Measurements from ENCODE around the gene SCRT2. TPM values are rescaled to one million over a fixed set of nuclear protein-coding genes. Genes with fewer than 3 reads are reported as not detected.
A peak's percentile ranks its signal among the peaks of the same experiment; 100 is the strongest.

The SCRT2 gene
- total RNA-seq, 2 donors from 2014 or later = not detected

GRCh38 chr20:621125-621756, 54.4 kb downstream of the SCRT2 start:
- no peak for DNase-seq
- Mint-ChIP-seq H3K9me3 (peaks cover 1 to 5% of the 10 kb centered on the region in 2 donors), H3K27ac (no peak overlapping the region)

DNA sequence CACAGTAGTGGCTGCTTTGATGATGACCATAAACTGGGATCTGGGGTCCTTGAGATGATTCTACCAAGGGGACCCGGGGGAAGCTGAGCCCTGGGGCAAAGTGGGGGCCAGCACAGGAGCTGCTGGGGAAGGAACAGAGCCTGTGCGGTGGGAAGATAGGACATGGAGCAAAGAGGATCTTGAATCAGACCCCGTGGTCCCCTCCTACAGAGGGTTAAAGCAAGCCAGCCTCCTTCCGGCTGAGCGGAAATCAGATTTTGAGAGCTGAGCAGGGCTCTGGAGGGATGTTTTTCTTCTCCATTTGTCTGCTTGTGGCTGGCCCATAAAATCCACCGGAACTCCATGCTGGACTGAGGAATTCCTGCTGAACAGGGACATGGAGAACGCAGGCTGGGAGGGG, 55.4 kb downstream of the SCRT2 start:
- DNase-seq = no peak
- Mint-ChIP-seq H3K4me3 (no peak overlapping the region), H3K9me3 (peaks cover 1 to 5% of the 10 kb centered on the region in 2 donors), H3K27me3 (ENCODE audit: low read depth) (peaks cover 70% of the 10 kb centered on the region), H3K4me1 (ENCODE audit: low read depth) (no peaks in the 10 kb centered on the region), H3K36me3 (ENCODE audit: insufficient read depth in 2 of 2) (peaks cover 0 to 2% of the 10 kb centered on the region in 2 donors), H3K27ac (no peak overlapping the region)
- ATAC-seq (replicated peaks in 1 of 2) = no peak

More at GRCh38 chr20:621125-621756, 54.4 kb downstream of the SCRT2 start:
- Mint-ChIP-seq H3K36me3 (ENCODE audit: insufficient read depth in 2 of 2) (peaks cover 0 to 2% of the 10 kb centered on the region in 2 donors), H3K4me1 (ENCODE audit: low read depth) (no peaks in the 10 kb centered on the region), H3K4me3 (no peak overlapping the region), H3K27me3 (ENCODE audit: low read depth) (peaks cover 64% of the 10 kb centered on the region)
- ATAC-seq (replicated peaks in 1 of 2) = no peak

DNA sequence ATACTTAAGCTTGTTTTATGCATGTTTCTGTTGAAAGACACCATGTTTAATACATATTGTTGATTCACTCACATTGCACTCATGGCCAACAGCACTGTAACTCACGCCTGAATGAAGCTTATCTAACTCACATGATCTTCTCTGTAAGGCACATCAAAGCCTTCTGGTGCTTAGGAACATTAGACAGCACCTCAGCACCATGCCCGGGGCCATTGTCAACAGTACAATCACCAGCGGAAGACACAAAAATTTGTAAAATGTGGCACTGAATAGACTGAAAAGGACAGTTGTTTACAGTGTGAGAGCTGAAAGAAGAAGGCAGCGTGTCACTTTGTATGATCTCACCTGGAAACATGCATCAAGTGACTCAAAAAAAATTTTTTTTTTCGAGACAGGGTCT, 56.6 kb downstream of the SCRT2 start:
- DNase-seq (no peak), ATAC-seq (replicated peaks in 1 of 2) (no peak)
- Mint-ChIP-seq H3K27me3 (ENCODE audit: low read depth) (peaks cover 72% of the 10 kb centered on the region), H3K4me1 (ENCODE audit: low read depth) (no peaks in the 10 kb centered on the region), H3K9me3 (peaks cover 1 to 5% of the 10 kb centered on the region in 2 donors), H3K36me3 (ENCODE audit: insufficient read depth in 2 of 2) (peaks cover 0 to 2% of the 10 kb centered on the region in 2 donors), H3K27ac (no peak overlapping the region), H3K4me3 (no peak overlapping the region)

DNA sequence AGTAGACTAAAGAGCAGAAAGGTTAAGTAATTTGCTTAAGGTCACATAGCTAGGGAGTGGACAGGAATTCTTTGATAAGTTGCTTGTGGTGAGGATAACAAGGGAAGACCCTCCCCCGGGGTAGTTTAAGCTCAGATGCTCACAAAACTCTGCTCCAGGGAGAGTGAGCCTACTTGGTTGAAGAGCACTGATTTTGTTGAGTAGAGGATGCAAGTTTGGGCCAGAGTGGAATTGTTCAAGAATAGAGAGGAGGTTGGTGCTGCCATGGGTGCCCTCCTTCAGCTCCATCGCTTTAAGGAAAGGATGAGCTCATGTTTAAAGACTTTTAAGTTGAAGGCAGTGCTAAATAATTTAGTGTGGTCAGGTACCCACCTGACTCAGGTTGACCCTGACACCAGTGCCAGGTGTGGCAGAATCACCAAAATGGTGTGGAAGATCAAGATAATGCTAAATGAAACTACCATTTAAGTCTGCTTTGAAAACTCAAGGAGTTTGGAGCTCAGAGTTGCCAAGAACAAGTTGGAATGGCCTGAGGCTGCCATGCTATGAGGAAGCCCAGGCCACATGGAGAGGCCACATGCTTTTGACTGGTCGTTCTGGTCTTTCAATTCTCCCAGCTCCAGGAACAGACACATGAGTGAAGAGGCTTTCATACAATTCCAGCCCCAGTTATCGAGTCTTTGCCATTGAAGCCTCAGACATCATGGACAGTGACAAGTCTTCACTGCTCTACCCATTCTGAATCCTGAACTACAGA, 57.5 kb downstream of the SCRT2 start:
- H3K27ac Mint-ChIP-seq = no peak overlapping the region
- peaks cover 81% of the 10 kb centered on the region for H3K27me3 Mint-ChIP-seq (ENCODE audit: low read depth)
- no peak for DNase-seq
- H3K9me3 Mint-ChIP-seq = peaks cover 1 to 5% of the 10 kb centered on the region in 2 donors
- no peaks in the 10 kb centered on the region for H3K4me1 Mint-ChIP-seq (ENCODE audit: low read depth)
- no peak overlapping the region for H3K4me3 Mint-ChIP-seq
- ATAC-seq (replicated peaks in 1 of 2) = no peak
- H3K36me3 Mint-ChIP-seq (ENCODE audit: insufficient read depth in 2 of 2) = peaks cover 0 to 2% of the 10 kb centered on the region in 2 donors

DNA sequence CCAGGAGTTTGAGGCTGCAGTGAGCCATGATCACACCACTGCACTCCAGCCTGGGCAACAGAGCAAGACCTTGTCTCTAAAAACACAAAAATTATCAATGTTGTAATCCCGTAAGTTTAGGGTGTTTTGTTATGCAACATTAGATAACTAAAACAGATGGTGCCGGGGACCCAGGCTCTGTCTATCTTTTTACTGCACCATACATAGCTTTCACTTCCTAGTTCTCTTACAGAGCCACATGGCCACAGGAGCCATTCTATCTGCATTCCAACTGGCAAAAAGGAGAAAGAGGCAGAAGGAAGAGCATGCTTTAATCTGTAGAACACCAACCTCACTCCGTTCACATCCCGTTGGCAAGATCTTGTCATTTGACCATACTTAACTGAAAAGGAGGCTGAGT, 60.1 kb downstream of the SCRT2 start:
- peaks cover 14% of the 10 kb centered on the region for H3K4me1 Mint-ChIP-seq (ENCODE audit: low read depth)
- peaks cover 1 to 5% of the 10 kb centered on the region in 2 donors for H3K9me3 Mint-ChIP-seq
- no peak overlapping the region for H3K27ac Mint-ChIP-seq
- peaks cover 0 to 2% of the 10 kb centered on the region in 2 donors for H3K36me3 Mint-ChIP-seq (ENCODE audit: insufficient read depth in 2 of 2)
- ATAC-seq (replicated peaks in 1 of 2) (no peak), DNase-seq (no peak)
- no peak overlapping the region for H3K4me3 Mint-ChIP-seq
- peaks cover 84% of the 10 kb centered on the region for H3K27me3 Mint-ChIP-seq (ENCODE audit: low read depth)

- ATAC-seq (replicated peaks in 1 of 2) (no peak), DNase-seq (no peak)
- peaks cover 14% of the 10 kb centered on the region for H3K4me1 Mint-ChIP-seq (ENCODE audit: low read depth)
- no peaks in the 10 kb centered on the region for H3K9me3 Mint-ChIP-seq
- H3K27ac Mint-ChIP-seq = no peak overlapping the region
- H3K4me3 Mint-ChIP-seq = peak overlapping the region in 1 of 2 donors; percentile 33
- peaks cover 73% of the 10 kb centered on the region for H3K27me3 Mint-ChIP-seq (ENCODE audit: low read depth)
- no peaks in the 10 kb centered on the region for H3K36me3 Mint-ChIP-seq (ENCODE audit: insufficient read depth in 2 of 2)
Observed at GRCh38 chr20:611843-612185, 63.8 kb downstream of the SCRT2 start.

Other genes starting within 250 kb of the SCRT2 start
- 10 to 100 TPM; 26.7 to 28.2 TPM for gene TBC1D20, start 213.3 kb downstream of the SCRT2 start, total RNA-seq
- gene CSNK2A1, start 132.0 kb downstream of the SCRT2 start, total RNA-seq = 100 to 1,000 TPM; 168 to 184 TPM
- not detected for gene TCF15, start 65.5 kb downstream of the SCRT2 start, total RNA-seq
- 1 to 10 TPM; 5.6 to 9.7 TPM for gene SRXN1, start 22.6 kb downstream of the SCRT2 start, total RNA-seq
- gene SLC52A3, start 92.7 kb upstream of the SCRT2 start, total RNA-seq = not detected
- 10 to 100 TPM; 21.1 to 24.5 TPM for gene FAM110A, start 157.9 kb upstream of the SCRT2 start, total RNA-seq
- not detected for gene ANGPT4, start 240.5 kb upstream of the SCRT2 start, total RNA-seq

Measured in activated T-cell treated with anti-CD3 and anti-CD28 coated beads, Interleukin-2, amount 50 U/mL, for 72 hours (primary cell).